Frontal cortex (tissue), 4 donors: ENCODE results near the gene KRTAP10-11. TPM values are rescaled to one million over a fixed set of nuclear protein-coding genes. Genes with fewer than 3 reads are reported as not detected.
"Not testable (repeated sequence)": the region's sequence is repeated elsewhere in the genome, so short reads cannot be mapped to it uniquely, and the experiment has no call there.

Experiments used
- DNase-seq, 2 donors: peaks; one replicate each; pipeline ENCODE4 v3.0.0; 2012; ENCODE audit warnings: low spot score in 2 of 2
- FAIRE-seq: peaks from 2 replicates; lab custom pipeline; 2012; peaks lifted over from hg19 to GRCh38; lab: Jason Lieb, UNC
- total RNA-seq: library from RNA; depleted of rRNA; stranded (reverse); fragments of >200 nt; gene quantifications from one replicate; pipeline ENCODE4 v1.2.3, GENCODE V29; 2014
- donor health status: control.
- donor health status: control.
- donor health status: control.

Gene KRTAP10-11
- not detected for total RNA-seq

- FAIRE-seq, DNase-seq: not testable (repeated sequence)
These were observed at the start of gene KRTAP10-11 for GRCh38 chr21:44646366-44647221. TSS of gene KRTAP10-11 (plus strand) at chr21:44646414. CDS start at chr21:44646459, 45 bp downstream.

GRCh38 chr21:44598061-44598460 is 48.2 kb upstream of the KRTAP10-11 start:
- no peak for DNase-seq
- no peak for FAIRE-seq

DNA sequence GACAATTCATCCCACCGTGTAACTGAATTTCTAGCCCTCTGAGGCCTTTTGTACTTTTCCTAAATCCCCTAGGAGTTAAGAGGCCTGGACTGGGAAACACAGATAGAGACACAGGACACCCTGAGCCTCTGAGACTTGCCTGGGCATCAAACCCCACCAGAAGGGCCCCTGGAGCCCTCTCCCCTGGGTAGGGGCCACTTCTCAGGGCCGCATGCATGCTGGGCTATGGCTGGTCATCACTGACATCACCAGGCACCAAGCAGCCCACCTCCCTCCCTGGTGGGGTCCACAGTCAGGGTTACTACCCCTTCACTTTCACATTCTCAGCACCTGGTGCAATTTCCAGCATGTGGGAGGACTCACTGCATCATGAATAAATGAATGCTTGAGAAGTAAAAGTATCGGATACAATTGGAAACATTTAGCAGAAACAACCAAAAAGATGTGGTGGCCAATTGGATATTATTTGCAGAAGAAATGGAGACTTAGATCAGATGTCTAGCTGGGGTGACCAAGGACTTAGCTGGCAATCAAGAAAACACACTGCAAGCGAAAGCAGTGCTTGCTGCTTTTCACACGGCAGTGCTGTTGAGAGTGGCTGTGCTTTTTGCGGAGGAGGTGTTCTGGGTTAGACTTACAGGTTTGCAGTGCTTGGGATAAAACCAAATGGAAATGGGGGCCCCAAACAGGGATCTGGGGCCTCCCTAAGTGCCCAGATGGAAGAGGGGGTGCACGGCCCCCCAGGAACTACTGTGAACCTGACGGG is 46.8 kb upstream of the KRTAP10-11 start:
- DNase-seq (no peak), FAIRE-seq (no peak)

GRCh38 chr21:44600118-44600978 is 45.9 kb upstream of the KRTAP10-11 start, which contains the start of gene KRTAP10-7:
TSS of gene KRTAP10-7 (plus strand) at chr21:44600597. CDS start at chr21:44600622, 25 bp downstream.
- not testable (repeated sequence) for FAIRE-seq, DNase-seq

DNA sequence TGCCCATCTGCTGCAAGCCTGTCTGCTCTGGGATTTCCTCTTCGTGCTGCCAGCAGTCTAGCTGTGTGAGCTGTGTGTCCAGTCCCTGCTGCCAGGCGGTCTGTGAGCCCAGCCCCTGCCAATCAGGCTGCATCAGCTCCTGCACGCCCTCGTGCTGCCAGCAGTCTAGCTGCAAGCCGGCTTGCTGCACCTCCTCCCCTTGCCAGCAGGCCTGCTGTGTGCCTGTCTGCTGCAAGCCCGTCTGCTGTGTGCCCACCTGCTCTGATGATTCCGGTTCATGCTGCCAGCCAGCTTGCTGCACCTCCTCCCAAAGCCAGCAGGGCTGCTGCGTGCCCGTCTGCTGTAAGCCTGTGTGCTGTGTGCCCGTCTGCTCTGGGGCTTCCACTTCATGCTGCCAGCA is 45.1 kb upstream of the KRTAP10-11 start:
- DNase-seq, FAIRE-seq: not testable (repeated sequence)

DNA sequence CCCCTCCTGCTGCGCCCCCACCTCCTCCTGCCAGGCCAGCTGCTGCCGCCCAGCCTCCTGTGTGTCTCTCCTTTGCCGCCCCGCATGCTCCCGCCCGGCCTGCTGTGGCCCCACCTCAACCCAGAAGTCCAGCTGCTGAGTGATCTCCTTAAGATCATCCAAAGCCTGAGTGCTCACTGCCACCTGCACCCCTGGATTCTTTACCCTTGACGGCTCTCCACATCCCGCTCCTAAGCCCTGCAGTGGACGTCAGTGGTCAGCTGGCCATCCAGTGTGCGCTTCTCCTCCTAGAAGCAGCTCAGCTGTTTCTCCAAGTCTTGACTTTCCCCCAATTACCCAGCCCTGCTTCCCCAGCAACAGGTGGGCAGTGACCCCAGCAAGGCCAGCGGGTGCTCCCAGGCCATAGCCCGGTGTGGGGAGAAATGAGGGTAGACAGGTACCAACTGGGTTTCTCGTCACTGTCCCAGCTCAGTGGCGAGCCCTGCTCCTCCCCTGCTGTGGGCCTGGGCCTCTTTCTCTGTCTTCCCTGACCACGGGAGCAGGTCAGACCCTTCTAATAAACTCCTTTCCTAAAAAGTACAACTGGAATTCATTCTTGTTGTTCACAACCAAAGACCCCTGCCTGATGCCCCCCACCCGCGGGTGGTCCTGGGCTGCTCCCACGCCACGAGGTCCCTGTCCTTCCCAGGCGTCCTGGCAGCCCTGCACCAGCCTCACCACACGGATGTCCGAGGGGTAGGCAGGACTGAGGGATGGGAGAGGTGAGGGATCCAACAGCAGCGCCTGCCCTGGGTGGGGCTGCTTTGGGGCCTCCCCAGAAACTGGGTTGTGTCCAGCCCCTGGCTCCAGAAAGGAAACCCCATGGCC is 44.4 kb upstream of the KRTAP10-11 start:
- DNase-seq, result no peak
- FAIRE-seq, result no peak

DNA sequence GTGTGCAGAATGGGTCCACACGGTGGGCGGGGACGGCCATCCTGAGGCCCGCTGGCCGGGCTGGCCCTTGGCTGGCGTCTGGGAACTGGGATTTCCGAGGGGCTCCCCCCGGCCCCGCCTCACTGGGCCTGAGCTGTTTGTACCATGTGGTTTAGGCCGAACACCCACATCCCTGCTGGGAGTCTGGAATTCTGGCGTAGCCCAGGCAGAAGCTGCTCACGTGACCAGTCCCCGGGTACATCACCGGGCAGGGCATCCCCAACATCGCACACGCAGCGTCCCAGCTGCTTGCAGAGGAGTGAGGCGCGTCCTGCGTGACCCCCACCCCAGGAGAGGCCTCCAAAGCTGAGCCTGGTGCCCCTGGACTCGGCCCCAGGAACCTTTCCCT is 43.8 kb upstream of the KRTAP10-11 start:
- FAIRE-seq, result no peak

DNA sequence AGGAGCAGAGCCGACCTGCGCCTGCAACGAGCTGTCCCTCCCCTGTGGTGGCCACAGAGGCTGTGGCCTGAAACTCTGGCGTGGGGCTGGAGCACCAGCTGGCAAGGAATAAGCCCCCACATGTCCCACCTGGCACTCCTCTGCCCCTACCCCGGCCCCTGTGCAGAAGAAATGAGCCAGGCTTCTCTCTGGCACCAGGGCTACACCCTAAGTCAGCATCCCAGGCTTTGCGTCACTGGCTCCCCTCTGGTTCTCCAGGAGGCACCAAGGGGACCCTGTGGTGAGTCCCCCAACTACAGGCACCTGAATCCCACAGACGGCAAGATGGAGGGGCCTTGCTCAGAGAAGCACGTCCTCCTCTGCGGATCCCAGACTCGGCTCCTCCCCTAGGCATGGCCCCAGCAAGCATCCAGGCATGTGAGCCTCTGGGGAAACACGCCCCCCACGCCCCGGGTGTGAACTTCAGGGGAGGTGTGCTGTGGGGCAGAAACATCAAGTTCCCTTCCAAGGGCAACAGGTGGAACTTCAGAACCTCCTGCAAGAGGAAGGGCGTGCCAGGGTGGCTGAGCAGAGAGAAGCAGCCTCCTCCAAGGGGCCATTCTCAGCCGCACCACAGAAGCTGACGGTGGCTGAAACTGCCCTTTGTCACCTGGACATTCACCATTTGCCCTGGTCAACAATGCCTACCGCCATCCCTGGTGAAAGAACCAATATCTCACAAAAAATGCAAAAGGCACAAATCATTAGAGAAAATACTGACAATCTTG is 42.9 kb upstream of the KRTAP10-11 start:
- DNase-seq (no peak), FAIRE-seq (no peak)

More for the DNA sequence above, 43.8 kb upstream of the KRTAP10-11 start:
- DNase-seq, result no peak

GRCh38 chr21:44603911-44604310 is 42.3 kb upstream of the KRTAP10-11 start:
- DNase-seq (no peak), FAIRE-seq (no peak)

DNA sequence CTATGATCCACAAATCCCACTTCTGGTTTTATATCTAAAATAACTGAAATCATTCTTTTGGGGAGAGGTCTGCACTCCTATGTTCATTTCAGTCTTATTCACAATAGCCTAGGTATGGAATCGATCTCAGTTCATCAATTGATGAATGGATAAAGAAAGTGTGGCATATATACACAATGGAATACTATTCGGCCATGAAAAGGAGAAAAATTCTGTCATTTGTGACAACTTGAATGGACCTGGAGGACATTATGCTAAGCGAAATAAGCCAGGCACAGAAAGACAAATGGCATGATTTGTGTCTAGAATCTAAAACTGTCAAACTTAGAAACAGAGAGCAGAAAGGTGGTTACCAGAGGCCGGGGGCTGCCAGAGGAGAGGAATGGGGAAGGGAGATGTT is 39.7 kb upstream of the KRTAP10-11 start:
- FAIRE-seq (no peak), DNase-seq (no peak)

- DNase-seq (no peak), FAIRE-seq (no peak)
These were observed 37.0 kb upstream of the KRTAP10-11 start for GRCh38 chr21:44609193-44609592.

DNA sequence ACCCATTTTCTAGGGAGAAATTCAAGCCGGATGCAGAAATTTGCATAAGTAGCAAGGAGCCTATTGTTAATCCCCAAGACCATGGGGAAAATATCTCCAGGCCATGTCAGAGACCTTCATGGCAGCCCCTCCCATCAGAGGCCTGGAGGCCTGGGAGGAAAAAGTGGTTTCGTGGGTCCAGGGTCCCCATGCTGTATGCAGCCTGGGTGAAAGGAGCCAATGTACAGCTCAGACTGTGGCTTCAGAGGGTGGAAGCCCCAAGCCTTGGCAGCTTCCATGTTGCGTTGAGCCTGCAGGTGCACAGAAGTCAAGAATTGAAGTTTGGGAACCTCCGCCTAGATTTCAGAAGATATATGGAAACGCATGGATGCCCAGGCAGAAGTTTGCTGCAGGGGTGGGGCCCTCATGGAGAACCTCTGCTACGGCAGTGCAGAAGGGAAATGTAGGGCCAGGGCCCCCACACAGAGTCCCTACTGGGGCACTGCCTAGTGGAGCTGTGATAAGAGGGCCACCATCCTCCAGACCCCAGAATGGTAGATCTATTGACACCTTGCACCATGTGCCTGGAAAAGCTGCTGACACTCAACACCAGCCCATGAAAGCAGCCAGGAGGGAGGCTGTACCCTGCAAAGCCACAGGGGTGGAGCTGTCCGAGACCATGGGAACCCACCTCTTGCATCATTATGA is 35.9 kb upstream of the KRTAP10-11 start:
- DNase-seq, FAIRE-seq: not testable (repeated sequence)

- FAIRE-seq, result no peak
- no peak for DNase-seq
These were observed 34.7 kb upstream of the KRTAP10-11 start for GRCh38 chr21:44611551-44611950.

DNA sequence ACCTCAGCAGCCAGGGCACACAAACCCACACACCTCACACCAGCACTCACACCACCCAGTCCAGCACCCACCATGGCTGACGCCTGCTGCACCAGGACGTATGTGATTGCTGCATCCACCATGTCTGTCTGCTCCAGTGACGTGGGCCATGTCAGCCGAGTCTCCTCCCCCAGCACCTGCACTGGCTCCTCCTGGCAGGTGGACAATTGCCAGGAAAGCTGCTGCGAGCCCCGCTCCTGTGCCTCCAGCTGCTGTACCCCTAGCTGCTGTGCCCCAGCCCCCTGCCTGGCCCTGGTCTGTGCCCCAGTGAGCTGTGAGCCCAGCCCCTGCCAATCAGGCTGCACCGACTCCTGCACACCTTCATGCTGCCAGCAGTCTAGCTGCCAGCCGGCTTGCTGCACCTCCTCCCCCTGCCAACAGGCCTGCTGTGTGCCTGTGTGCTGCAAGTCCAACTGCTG is 34.2 kb upstream of the KRTAP10-11 start, which contains the start of gene KRTAP10-8:
Gene KRTAP10-8, plus strand, starts transcription at position 51 of the 458 bp plus-strand sequence. Its CDS starts 22 bp downstream, at position 73.
- DNase-seq (no peak), FAIRE-seq (no peak)

- DNase-seq (no peak), FAIRE-seq (no peak)
These were observed 33.5 kb upstream of the KRTAP10-11 start for GRCh38 chr21:44612669-44613229.

GRCh38 chr21:44613386-44614155 is 32.6 kb upstream of the KRTAP10-11 start:
- FAIRE-seq, result no peak
- no peak for DNase-seq
